Epithelial cell of proximal tubule (primary cell): ENCODE data around the gene NDUFA13. TPM values are rescaled to one million over a fixed set of nuclear protein-coding genes. Genes with fewer than 3 reads are reported as not detected.

Experiments used
- DNase-seq: peaks from one replicate; pipeline ENCODE4 v3.0.0-alpha.2; 2011; ENCODE audit warnings: low read depth
- H3K4me3 ChIP-seq: 2 replicates; pipeline ENCODE4 v1.5.1; 2011; ENCODE audit warnings: low read depth, mild to moderate bottlenecking, low read length
- CTCF ChIP-seq: conservative IDR thresholded peaks from 2 replicates; pipeline ENCODE4 v1.5.1; 2012; ENCODE audit warnings: low read depth, mild to moderate bottlenecking, low read length
- total RNA-seq: library from RNA; depleted of rRNA; stranded (reverse); fragments of >200 nt; gene quantifications from 2 replicates; pipeline ENCODE4 v1.2.3, GENCODE V29; 2015

NDUFA13 gene
- total RNA-seq, 1 donor from 2014 or later, result 166 TPM

- TF ChIP-seq CTCF, result no peak
- no peak overlapping the region for H3K4me3 ChIP-seq
- DNase-seq, result no peak
Measured at GRCh38 chr19:19486343-19487076, 29.5 kb upstream of the NDUFA13 start.

- no peak overlapping the region for H3K4me3 ChIP-seq
- no peak for TF ChIP-seq CTCF
- DNase-seq, result no peak
Measured at GRCh38 chr19:19487077-19487949, 28.7 kb upstream of the NDUFA13 start.

- no peak for DNase-seq
- peak overlapping the region; percentile 23 for H3K4me3 ChIP-seq
- TF ChIP-seq CTCF, result no peak
Measured at GRCh38 chr19:19487950-19488874, 27.8 kb upstream of the NDUFA13 start.

- no peak for TF ChIP-seq CTCF
- peak overlapping the region; percentile 25 for H3K4me3 ChIP-seq
Measured at GRCh38 chr19:19488875-19489690, 26.9 kb upstream of the NDUFA13 start.

GRCh38 chr19:19489804-19490204, 26.2 kb upstream of the NDUFA13 start:
- H3K4me3 ChIP-seq, result peak overlapping the region; percentile 25
- TF ChIP-seq CTCF, result no peak
- DNase-seq, result no peak

More at GRCh38 chr19:19488875-19489690, 26.9 kb upstream of the NDUFA13 start:
- DNase-seq, result peak; percentile 87
